ENCODE results near the gene ATRX.

The ATRX gene

GRCh38 chrX:77493677-77494553 lies 292.1 kb downstream of the ATRX start:
- peak; percentile 10 for DNase-seq (ENCODE audit: low spot score)

DNA sequence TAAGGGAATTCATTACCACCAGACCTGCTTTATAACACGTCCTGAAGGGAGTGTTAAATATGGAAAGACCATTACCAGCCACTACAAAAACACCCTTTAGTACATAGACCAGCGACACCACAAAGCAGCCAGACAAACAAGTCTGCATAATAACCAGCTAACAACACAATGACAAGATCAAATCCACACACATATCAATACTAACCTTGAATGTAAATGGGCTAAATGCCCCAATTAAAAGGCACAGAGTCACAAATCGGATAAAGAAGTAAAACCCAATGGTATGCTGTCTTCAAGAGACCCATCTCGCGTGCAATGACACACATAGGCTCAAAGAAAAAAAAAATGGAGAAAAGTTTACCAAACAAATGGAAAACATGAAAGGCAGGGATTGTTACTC lies 302.0 kb downstream of the ATRX start:
- DNase-seq (ENCODE audit: low spot score) = no peak

DNA sequence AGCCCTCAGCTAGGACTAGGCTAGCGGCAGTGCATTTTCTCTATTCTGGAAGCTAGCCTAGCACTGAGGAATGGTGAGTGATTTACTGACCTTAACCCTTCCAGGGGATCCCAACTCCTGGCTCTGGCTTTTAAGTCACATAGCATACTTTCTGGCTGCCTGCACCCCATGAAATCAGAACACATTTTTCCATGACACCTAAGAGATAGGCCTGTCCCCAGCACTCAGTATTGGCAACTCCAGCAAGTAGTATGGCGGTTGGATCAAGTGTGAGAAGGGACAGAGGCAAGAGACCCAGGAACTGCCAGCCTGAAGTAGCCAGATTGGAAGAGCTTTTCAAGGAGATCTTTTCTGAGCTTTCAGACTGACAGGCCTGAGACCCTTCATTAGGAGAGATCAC lies 330.6 kb downstream of the ATRX start:
- no peak for DNase-seq (ENCODE audit: low spot score)
